H1 (cell line): Measurements from ENCODE around the gene GRIA3.

Experiments
- CTCF ChIP-seq, 3 experiments: IDR thresholded peaks; 1 replicate in 2 of 3; 2 replicates in 1 of 3; pipeline versions ENCODE4 v1.5.1 to v1.6.1; 2011; ENCODE audit warnings: low read length in 3 of 3, mild to moderate bottlenecking in 3 of 3, inconsistent platforms in 2 of 3, low read depth in 1 of 3, moderate library complexity in 1 of 3; ENCODE audit not compliant: insufficient read depth in 1 of 3; ENCODE audit errors: control extremely low read depth in 1 of 3
- EZH2 ChIP-seq: fragments of 200-600 bp; sonication (generic); IDR thresholded peaks from 2 replicates; pipeline ENCODE4 v1.7.1; 2012; ENCODE audit warnings: low read depth, mild to moderate bottlenecking, moderate library complexity, low read length, inconsistent platforms; ENCODE audit not compliant: severe bottlenecking
- GABPA ChIP-seq: IDR thresholded peaks from 2 replicates; pipeline ENCODE4 v1.6.1; 2011; ENCODE audit warnings: mild to moderate bottlenecking, low read length, moderate library complexity, borderline replicate concordance; ENCODE audit not compliant: insufficient read depth
- JUN ChIP-seq: IDR thresholded peaks from 2 replicates; pipeline ENCODE4 v1.6.1; 2011; ENCODE audit warnings: low read depth, mild to moderate bottlenecking, improper control_type of control experiment, low read length
- JUND ChIP-seq: IDR thresholded peaks from 2 replicates; pipeline ENCODE4 v1.6.1; 2011; ENCODE audit warnings: mild to moderate bottlenecking, improper control_type of control experiment, low read length
- KDM4A ChIP-seq: IDR thresholded peaks from one replicate; pipeline ENCODE4 v1.7.1; 2012; ENCODE audit warnings: low read depth, mild to moderate bottlenecking, moderate library complexity, low read length, inconsistent platforms; ENCODE audit not compliant: severe bottlenecking
- NRF1 ChIP-seq: IDR thresholded peaks from 2 replicates; pipeline ENCODE4 v1.6.1; 2011; ENCODE audit warnings: mild to moderate bottlenecking, low read depth, low read length, improper control_type of control experiment
- RAD21 ChIP-seq, 2 experiments: IDR thresholded peaks in 1 of 2; conservative IDR thresholded peaks in 1 of 2; 2 replicates each; pipeline ENCODE4 v1.6.1; 2011; ENCODE audit warnings: low read depth in 2 of 2, low read length in 2 of 2, improper control_type of control experiment in 1 of 2, inconsistent platforms in 1 of 2, mild to moderate bottlenecking in 1 of 2, moderate library complexity in 1 of 2
- RFX5 ChIP-seq: IDR thresholded peaks from 2 replicates; pipeline ENCODE4 v1.6.1; 2011; ENCODE audit warnings: low read depth, low read length, improper control_type of control experiment, borderline replicate concordance
- SIN3A ChIP-seq, 2 experiments: IDR thresholded peaks in 1 of 2; conservative IDR thresholded peaks in 1 of 2; 2 replicates each; pipeline ENCODE4 v1.6.1; 2011 to 2012; ENCODE audit warnings: low read length in 2 of 2, improper control_type of control experiment in 1 of 2, low read depth in 1 of 2, mild to moderate bottlenecking in 1 of 2
- TCF12 ChIP-seq: IDR thresholded peaks from 2 replicates; pipeline ENCODE4 v1.6.1; 2011; ENCODE audit warnings: low read depth, mild to moderate bottlenecking, low read length
- YY1 ChIP-seq: IDR thresholded peaks from 2 replicates; pipeline ENCODE4 v1.6.1; 2011; ENCODE audit warnings: low read depth, mild to moderate bottlenecking, low read length
- TF ChIP-seq, protein P1 (sequence below): IDR thresholded peaks from 2 replicates; pipeline ENCODE4 v1.6.1; 2012; ENCODE audit warnings: inconsistent platforms
- TF ChIP-seq, protein P2 (sequence below): IDR thresholded peaks from 2 replicates; pipeline ENCODE4 v1.6.1; 2012; ENCODE audit warnings: inconsistent platforms

DNA sequence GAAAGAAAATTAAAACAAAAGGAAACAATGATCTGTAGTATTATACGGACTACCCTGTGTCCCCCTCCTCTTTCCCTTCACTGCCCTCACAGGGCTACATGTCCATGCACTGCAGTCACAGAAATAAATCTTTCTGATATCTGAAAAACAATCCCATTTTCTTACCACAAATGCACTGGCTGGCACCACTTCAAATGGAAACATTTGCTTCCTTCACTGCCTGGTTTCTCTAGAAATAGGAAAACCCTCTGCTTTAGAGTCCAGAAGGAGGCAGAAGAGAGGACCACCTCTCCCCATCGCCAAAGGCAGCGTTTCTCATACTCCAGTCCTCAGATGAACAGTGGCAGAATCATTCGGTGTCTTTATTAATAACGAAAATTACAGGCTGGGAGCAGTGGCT is 98.2 kb downstream of the GRIA3 start:
- TF ChIP-seq JUND = no peak
- TF ChIP-seq, protein P1, sequence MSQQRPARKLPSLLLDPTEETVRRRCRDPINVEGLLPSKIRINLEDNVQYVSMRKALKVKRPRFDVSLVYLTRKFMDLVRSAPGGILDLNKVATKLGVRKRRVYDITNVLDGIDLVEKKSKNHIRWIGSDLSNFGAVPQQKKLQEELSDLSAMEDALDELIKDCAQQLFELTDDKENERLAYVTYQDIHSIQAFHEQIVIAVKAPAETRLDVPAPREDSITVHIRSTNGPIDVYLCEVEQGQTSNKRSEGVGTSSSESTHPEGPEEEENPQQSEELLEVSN = no peak
- no peak for TF ChIP-seq CTCF (IDR thresholded peaks at IDR 0.05; ENCODE audit: control extremely low read depth in 1 of 3, insufficient read depth in 1 of 3, low read depth in 1 of 3, low read length in 3 of 3)
- no peak for TF ChIP-seq TCF12
- TF ChIP-seq JUN = no peak
- no peak for TF ChIP-seq RFX5
- no peak for TF ChIP-seq KDM4A
- no peak for TF ChIP-seq NRF1
- TF ChIP-seq SIN3A (conservative IDR thresholded peaks at IDR 0.05 in 1 of 2, IDR thresholded peaks at IDR 0.05 in 1 of 2; ENCODE audit: low read depth in 1 of 2, low read length in 2 of 2) = no peak
- TF ChIP-seq EZH2 = no peak
- TF ChIP-seq YY1 = no peak
- TF ChIP-seq, protein P2, sequence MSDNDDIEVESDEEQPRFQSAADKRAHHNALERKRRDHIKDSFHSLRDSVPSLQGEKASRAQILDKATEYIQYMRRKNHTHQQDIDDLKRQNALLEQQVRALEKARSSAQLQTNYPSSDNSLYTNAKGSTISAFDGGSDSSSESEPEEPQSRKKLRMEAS = no peak
- no peak for TF ChIP-seq GABPA
- no peak for TF ChIP-seq RAD21 (IDR thresholded peaks at IDR 0.05 in 1 of 2, conservative IDR thresholded peaks at IDR 0.05 in 1 of 2; ENCODE audit: low read depth in 2 of 2, low read length in 2 of 2)
